Mesendoderm (in vitro differentiated cells): ENCODE results near the gene FAM210A.

ENCODE experiments used
- DNase-seq: peaks from one replicate; pipeline ENCODE4 v3.0.0; 2013
- H2AK5ac ChIP-seq: 2 replicates; pipeline ENCODE4 v1.6.1; 2013; ENCODE audit warnings: low read length, inconsistent platforms
- H2BK120ac ChIP-seq: 2 replicates; pipeline ENCODE4 v1.6.1; 2013; ENCODE audit warnings: low read depth, mild to moderate bottlenecking, low read length, moderate library complexity, mixed read lengths
- H2BK15ac ChIP-seq: replicated peaks from 2 replicates; pipeline ENCODE4 v1.6.1; 2013; ENCODE audit warnings: low read depth, mild to moderate bottlenecking, moderate library complexity
- H2BK5ac ChIP-seq: 2 replicates; pipeline ENCODE4 v1.6.1; 2013; ENCODE audit warnings: low read length, inconsistent platforms
- H3K18ac ChIP-seq: 2 replicates; pipeline ENCODE4 v1.6.1; 2013; ENCODE audit warnings: mild to moderate bottlenecking, low read length, mixed read lengths
- H3K23ac ChIP-seq: one replicate; pipeline ENCODE4 v1.6.1; 2013; ENCODE audit warnings: low read length
- H3K27ac ChIP-seq: 2 replicates; pipeline ENCODE4 v1.5.1; 2013; ENCODE audit warnings: low read depth, mild to moderate bottlenecking, inconsistent platforms, low read length, moderate library complexity
- H3K27me3 ChIP-seq: 2 replicates; pipeline ENCODE4 v1.6.1; 2013; ENCODE audit warnings: low read length, control low read depth, mild to moderate bottlenecking, inconsistent platforms; ENCODE audit not compliant: insufficient read depth, poor library complexity
- H3K36me3 ChIP-seq: 2 replicates; pipeline ENCODE4 v1.6.1; 2013; ENCODE audit warnings: low read length, inconsistent platforms; ENCODE audit not compliant: control insufficient read depth, insufficient read depth
- H3K4ac ChIP-seq: one replicate; pipeline ENCODE4 v1.6.1; 2013; ENCODE audit warnings: low read depth, mild to moderate bottlenecking, low read length, moderate library complexity
- H3K4me1 ChIP-seq: 2 replicates; pipeline ENCODE4 v1.6.1; 2013; ENCODE audit warnings: low read depth, low read length, inconsistent platforms; ENCODE audit not compliant: control insufficient read depth
- H3K4me2 ChIP-seq: 2 replicates; pipeline ENCODE4 v1.6.1; 2013; ENCODE audit warnings: low read length
- H3K4me3 ChIP-seq: 2 replicates; pipeline ENCODE4 v1.5.1; 2013; ENCODE audit warnings: mild to moderate bottlenecking, low read length
- H3K56ac ChIP-seq: one replicate; pipeline ENCODE4 v1.6.1; 2013; ENCODE audit warnings: low read length
- H3K79me1 ChIP-seq: 2 replicates; pipeline ENCODE4 v1.6.1; 2013; ENCODE audit warnings: low read length, inconsistent platforms
- H3K79me2 ChIP-seq: 2 replicates; pipeline ENCODE4 v1.6.1; 2013; ENCODE audit warnings: mild to moderate bottlenecking, low read length; ENCODE audit not compliant: control insufficient read depth, insufficient read depth
- H3K9ac ChIP-seq: 2 replicates; pipeline ENCODE4 v1.6.1; 2013; ENCODE audit warnings: low read length, inconsistent platforms
- H4K5ac ChIP-seq: one replicate; pipeline ENCODE4 v1.6.1; 2013; ENCODE audit warnings: low read length
- H4K8ac ChIP-seq: one replicate; pipeline ENCODE4 v1.6.1; 2013; ENCODE audit warnings: low read depth, mild to moderate bottlenecking, control low read depth, low read length, moderate library complexity
- WGBS: extraction: QIAGEN DNeasy Blood & Tissue Kit; methylation state at CpG from one replicate; pipeline ENCODE4 v1.1.7; 2013; ENCODE audit warnings: low lambda C conversion rate, missing lambda C conversion rate; ENCODE audit not compliant: insufficient coverage; ENCODE audit errors: extremely low coverage; 5-methylcytosine and 5-hydroxymethylcytosine counted together

Gene FAM210A

DNA sequence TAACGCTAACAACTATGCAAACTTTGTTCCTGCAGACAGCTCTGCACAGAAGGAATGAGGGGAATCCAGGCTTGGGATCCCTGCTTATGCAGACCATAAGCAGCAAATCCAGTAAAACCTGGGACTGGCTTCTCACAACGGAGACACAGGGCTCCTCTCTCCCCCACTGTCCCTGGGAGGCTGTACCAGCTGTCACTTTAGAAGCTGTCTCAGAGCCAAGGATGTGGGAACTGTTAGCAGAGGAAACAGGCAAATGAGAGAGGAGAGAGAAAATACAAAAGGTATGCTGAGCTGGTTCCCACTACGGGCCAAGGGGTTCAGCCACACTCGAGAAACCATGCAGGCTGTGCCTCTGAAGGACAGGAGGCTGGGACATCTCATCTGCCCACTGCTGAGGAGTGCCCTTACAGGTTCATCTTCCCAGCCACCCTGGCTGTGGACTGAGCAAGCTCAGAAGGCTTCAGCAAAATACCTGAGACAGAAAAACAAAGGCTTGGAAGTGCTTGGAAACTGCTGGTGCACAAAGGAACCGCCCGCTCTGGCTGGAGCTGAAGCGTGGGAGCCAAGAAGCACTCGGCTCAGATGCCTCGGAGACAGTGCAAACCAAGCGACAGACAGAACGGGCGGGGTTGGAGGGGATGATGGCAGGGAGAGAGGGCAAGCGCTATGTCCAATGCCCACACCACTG lies 72.5 kb downstream of the FAM210A start:
- Histone ChIP-seq H4K8ac (no peak overlapping the region), H3K79me2 (no peaks in the 10 kb centered on the region), H2BK120ac (no peak overlapping the region), H3K56ac (no peak overlapping the region), H3K79me1 (no peaks in the 10 kb centered on the region), H3K23ac (no peak overlapping the region), H3K27ac (no peak overlapping the region), H3K4me1 (no peaks in the 10 kb centered on the region), H2BK5ac (no peak overlapping the region), H3K36me3 (no peaks in the 10 kb centered on the region), H3K4me2 (no peak overlapping the region), H2BK15ac (no peak overlapping the region), H4K5ac (no peak overlapping the region), H3K4ac (no peak overlapping the region), H3K9ac (no peak overlapping the region), H2AK5ac (no peak overlapping the region), H3K18ac (no peak overlapping the region), H3K27me3 (no peaks in the 10 kb centered on the region), H3K4me3 (no peak overlapping the region)
- DNase-seq, result no peak
- WGBS, result no CpG with 5 or more reads among the region's 13 CpGs

GRCh38 chr18:13649397-13650390 lies 76.7 kb downstream of the FAM210A start:
- H2BK120ac ChIP-seq, result no peak overlapping the region
- WGBS, result no CpG with 5 or more reads among the region's 23 CpGs
- H3K4me1 ChIP-seq, result no peaks in the 10 kb centered on the region

GRCh38 chr18:13647761-13648160 lies 78.6 kb downstream of the FAM210A start:
- Histone ChIP-seq H4K8ac (no peak overlapping the region), H3K27me3 (no peaks in the 10 kb centered on the region), H3K36me3 (no peaks in the 10 kb centered on the region), H4K5ac (no peak overlapping the region), H2BK5ac (no peak overlapping the region), H3K4ac (no peak overlapping the region), H3K23ac (no peak overlapping the region), H3K18ac (no peak overlapping the region), H3K79me1 (no peaks in the 10 kb centered on the region), H3K27ac (no peak overlapping the region), H2BK15ac (no peak overlapping the region), H3K79me2 (no peaks in the 10 kb centered on the region), H3K4me3 (no peak overlapping the region), H3K4me1 (no peaks in the 10 kb centered on the region), H3K4me2 (no peak overlapping the region), H3K9ac (no peak overlapping the region), H3K56ac (no peak overlapping the region), H2AK5ac (no peak overlapping the region), H2BK120ac (no peak overlapping the region)
- WGBS, result no CpG with 5 or more reads among the region's 4 CpGs
- DNase-seq, result no peak

More at GRCh38 chr18:13649397-13650390, 76.7 kb downstream of the FAM210A start:
- Histone ChIP-seq H3K23ac (no peak overlapping the region), H4K8ac (no peak overlapping the region), H2BK5ac (no peak overlapping the region), H3K27me3 (no peaks in the 10 kb centered on the region), H2AK5ac (no peak overlapping the region), H3K36me3 (no peaks in the 10 kb centered on the region), H3K4me2 (no peak overlapping the region), H3K56ac (no peak overlapping the region), H3K4ac (no peak overlapping the region), H3K79me1 (no peaks in the 10 kb centered on the region), H3K18ac (no peak overlapping the region), H4K5ac (no peak overlapping the region), H3K79me2 (no peaks in the 10 kb centered on the region), H3K4me3 (no peak overlapping the region), H3K9ac (no peak overlapping the region), H2BK15ac (no peak overlapping the region), H3K27ac (no peak overlapping the region)
- DNase-seq, result no peak

DNA sequence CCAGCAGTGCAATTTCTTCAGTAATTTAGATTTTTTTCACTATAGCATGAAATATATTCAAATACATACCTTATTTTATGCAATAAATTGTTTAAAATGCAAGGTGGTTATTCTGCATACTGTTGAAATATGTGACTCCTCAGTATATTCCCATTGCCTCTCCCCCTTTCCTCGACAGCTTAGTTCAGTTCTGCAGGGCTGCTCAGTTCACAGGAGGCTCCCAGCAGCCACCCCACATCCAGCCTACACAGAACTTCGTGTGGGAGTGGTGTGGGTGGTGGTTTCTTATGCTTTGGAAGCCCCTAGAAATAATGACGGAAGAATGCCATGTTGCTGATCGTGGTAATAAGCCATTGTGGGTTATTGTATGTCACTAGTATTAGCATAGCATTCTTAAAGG lies 79.7 kb downstream of the FAM210A start:
- Histone ChIP-seq H2BK120ac (no peak overlapping the region), H3K79me2 (no peaks in the 10 kb centered on the region), H3K27me3 (no peaks in the 10 kb centered on the region), H2BK15ac (no peak overlapping the region), H2AK5ac (no peak overlapping the region), H3K56ac (no peak overlapping the region), H3K4me1 (no peaks in the 10 kb centered on the region), H3K27ac (no peak overlapping the region), H3K4me2 (no peak overlapping the region), H3K18ac (no peak overlapping the region), H3K23ac (no peak overlapping the region), H4K5ac (no peak overlapping the region), H3K4ac (no peak overlapping the region), H3K36me3 (no peaks in the 10 kb centered on the region), H3K4me3 (no peak overlapping the region), H3K79me1 (no peaks in the 10 kb centered on the region), H2BK5ac (no peak overlapping the region), H3K9ac (no peak overlapping the region), H4K8ac (no peak overlapping the region)
- WGBS, result no CpG with 5 or more reads among the region's 4 CpGs
- DNase-seq, result no peak

DNA sequence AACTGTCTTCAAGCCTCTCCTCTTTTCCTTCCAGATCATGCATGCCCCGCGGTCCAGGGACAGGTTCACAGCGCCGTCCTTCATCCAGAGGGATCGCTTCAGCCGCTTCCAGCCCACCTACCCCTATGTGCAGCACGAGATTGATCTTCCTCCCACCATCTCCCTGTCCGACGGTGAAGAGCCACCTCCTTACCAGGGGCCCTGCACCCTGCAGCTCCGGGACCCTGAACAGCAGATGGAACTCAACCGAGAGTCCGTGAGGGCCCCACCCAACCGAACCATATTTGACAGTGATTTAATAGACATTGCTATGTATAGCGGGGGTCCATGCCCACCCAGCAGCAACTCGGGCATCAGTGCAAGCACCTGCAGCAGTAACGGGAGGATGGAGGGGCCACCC lies 81.3 kb downstream of the FAM210A start:
- Histone ChIP-seq H3K79me1 (no peaks in the 10 kb centered on the region), H2BK120ac (no peak overlapping the region)

More for the DNA sequence above, 81.3 kb downstream of the FAM210A start:
- Histone ChIP-seq H3K56ac (no peak overlapping the region), H3K18ac (no peak overlapping the region), H4K5ac (no peak overlapping the region), H3K27ac (no peak overlapping the region), H3K23ac (no peak overlapping the region), H2BK5ac (no peak overlapping the region), H3K4me1 (no peaks in the 10 kb centered on the region), H3K4me2 (no peak overlapping the region), H3K4ac (no peak overlapping the region), H3K79me2 (no peaks in the 10 kb centered on the region), H2BK15ac (no peak overlapping the region), H3K4me3 (no peak overlapping the region), H3K36me3 (no peaks in the 10 kb centered on the region), H3K9ac (no peak overlapping the region), H2AK5ac (no peak overlapping the region), H3K27me3 (no peaks in the 10 kb centered on the region), H4K8ac (no peak overlapping the region)
- DNase-seq, result no peak
- WGBS, result no CpG with 5 or more reads among the region's 16 CpGs
